ENCODE results near the gene ZNF575.

DNA sequence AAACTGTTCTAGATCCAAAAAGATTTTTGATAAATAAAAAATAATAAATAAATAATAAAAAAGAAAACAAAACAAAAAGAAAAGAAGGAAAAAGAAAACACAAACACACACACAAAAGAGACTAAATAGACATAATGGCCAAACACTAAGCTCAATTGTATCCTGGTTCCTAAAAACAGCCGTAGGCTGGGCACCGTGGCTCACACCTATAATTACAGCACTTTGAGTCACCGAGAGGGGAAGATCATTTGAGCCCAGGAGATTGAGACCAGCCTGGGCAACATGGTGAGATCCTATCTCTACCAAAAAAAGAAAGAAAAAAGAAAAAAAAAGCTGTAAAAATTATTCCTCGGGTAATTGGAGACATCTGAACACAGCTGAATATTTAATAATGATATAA lies 14.9 kb upstream of the ZNF575 start:
- TF ChIP-seq, protein P1, sequence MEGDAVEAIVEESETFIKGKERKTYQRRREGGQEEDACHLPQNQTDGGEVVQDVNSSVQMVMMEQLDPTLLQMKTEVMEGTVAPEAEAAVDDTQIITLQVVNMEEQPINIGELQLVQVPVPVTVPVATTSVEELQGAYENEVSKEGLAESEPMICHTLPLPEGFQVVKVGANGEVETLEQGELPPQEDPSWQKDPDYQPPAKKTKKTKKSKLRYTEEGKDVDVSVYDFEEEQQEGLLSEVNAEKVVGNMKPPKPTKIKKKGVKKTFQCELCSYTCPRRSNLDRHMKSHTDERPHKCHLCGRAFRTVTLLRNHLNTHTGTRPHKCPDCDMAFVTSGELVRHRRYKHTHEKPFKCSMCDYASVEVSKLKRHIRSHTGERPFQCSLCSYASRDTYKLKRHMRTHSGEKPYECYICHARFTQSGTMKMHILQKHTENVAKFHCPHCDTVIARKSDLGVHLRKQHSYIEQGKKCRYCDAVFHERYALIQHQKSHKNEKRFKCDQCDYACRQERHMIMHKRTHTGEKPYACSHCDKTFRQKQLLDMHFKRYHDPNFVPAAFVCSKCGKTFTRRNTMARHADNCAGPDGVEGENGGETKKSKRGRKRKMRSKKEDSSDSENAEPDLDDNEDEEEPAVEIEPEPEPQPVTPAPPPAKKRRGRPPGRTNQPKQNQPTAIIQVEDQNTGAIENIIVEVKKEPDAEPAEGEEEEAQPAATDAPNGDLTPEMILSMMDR (IDR thresholded peaks at IDR 0.05), result no peak
- TF ChIP-seq POLR2A (IDR thresholded peaks at IDR 0.05), result no peak
